ENCODE results near the gene KIF6.

- TF ChIP-seq EZH2 (IDR thresholded peaks at IDR 0.05; ENCODE audit: low read length) (no peak), CTCF (optimal IDR thresholded peaks at IDR 0.05 in 1 of 3, IDR thresholded peaks at IDR 0.05 in 1 of 3, conservative IDR thresholded peaks at IDR 0.05 in 1 of 3; ENCODE audit: extremely low read depth in 1 of 3, insufficient read depth in 2 of 3, low read length in 3 of 3) (no peak)
Measured at GRCh38 chr6:39573541-39573940, 151.7 kb downstream of the KIF6 start.
